HPDE6-E6E7 (cell line): Measurements from ENCODE around the gene CD47.
A peak's percentile ranks its signal among the peaks of the same experiment; 100 is the strongest.

ENCODE experiments used
- DNase-seq: peaks from one replicate; pipeline ENCODE4 v3.0.0; 2011; ENCODE audit warnings: missing footprints; ENCODE audit errors: extremely low spot score

The CD47 gene

GRCh38 chr3:108090701-108091497 is at the start of gene CD47:
TSS of gene CD47 (minus strand) at chr3:108091031. CDS start at chr3:108090908, 123 bp downstream.
- peak; percentile 96 for DNase-seq

GRCh38 chr3:108137460-108137814 is 46.6 kb upstream of the CD47 start:
- no peak for DNase-seq

GRCh38 chr3:108136561-108137459 is 46.0 kb upstream of the CD47 start:
- no peak for DNase-seq

DNA sequence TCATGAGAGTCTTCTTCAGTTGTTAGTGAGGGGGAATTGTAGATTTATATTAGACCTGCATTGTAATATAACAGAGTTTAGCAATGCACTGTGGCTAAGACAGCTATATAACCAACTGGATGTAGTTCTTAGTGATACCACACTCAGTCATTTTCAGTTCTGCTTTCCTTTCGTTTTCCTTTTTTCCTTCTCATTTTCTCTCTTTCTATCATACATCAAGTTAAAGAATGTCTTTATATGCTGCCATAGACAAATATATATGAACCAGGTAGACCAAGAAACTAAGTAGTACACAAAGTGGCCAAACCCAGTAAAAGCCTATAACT is 43.7 kb upstream of the CD47 start:
- no peak for DNase-seq

- no peak for DNase-seq
Observed at GRCh38 chr3:108133858-108134554, 43.2 kb upstream of the CD47 start.

DNA sequence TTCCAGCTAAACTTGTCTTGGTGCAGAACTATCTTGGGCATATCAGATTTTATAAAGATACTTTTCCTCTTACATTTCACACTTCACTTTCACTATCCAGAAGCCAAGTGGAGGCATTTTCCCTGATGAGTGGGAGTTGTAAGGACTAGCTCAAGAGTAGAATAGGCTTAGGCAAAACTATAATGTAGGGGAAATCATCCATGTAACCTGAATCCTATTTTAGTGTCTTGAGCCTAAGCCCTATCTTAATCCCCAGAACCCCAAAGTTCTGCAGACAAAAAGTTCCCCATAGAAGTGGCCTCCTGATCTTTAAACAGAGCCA is 42.2 kb upstream of the CD47 start:
- DNase-seq: no peak

DNA sequence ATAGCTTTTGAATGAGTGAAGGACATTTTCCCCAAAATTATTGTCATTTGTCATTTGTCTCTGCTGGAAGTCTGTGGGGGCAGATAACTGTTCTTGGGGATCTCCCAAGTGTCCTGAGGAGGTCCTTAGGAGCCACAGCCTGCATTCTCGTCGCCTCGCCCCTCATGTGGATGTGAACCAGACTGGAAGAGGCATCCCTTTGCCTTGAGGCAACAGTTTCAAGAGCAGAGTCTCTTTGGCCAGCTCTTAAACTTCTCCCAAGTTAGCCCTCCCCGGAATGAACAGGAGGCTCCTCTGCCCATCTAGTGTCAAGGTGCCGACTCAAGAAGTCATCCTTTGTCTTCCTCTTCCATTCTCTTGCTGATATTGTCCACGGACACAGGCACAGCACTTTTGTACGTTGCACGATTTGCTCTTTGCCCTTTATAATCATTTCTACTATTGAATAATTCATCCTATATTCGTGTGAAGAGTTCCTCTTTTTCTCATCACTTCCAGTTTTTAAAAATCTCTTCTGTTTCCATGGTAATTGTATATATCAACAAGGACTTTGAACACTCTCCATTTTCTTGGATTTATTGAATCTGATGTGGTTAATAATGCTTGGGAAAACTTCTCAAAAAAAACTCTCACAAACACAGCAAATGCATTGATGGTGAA is 40.8 kb upstream of the CD47 start:
- DNase-seq: peak; percentile 28

GRCh38 chr3:108130701-108131474 is 40.1 kb upstream of the CD47 start:
- DNase-seq: peak; percentile 70

GRCh38 chr3:108130236-108130635 is 39.4 kb upstream of the CD47 start:
- DNase-seq: no peak

DNA sequence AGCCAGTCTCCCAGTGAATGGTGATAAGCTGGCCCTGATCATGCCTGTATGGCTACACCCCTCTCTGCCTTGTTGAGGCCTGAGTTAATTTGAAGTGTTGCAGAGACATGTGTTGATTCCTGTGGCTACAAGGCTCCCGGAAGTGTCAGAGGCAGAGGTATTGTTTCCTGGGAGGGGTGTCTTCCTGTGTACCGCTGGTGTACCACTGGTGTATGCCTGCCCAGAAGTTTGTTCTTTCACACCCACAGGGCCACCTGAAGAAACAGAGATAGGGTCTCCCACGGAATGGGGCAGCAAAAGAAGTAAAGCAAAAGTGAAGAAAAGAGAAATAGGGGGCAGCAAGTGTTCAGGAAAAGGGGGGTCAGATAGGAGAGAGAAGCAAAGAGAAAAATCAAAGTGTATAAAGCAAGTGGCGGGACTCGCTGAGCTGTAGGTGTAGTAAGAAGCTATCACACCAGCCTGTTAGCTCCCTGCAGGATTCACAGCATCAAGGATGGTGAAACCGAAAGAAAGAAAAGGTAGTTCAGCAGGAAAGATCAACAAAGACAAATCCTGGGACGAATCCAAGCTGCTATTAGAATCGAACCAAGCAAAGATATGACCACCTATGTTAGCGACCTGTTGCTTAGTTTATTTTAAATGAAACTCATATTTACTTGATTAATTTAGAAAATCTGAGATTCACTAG is 36.6 kb upstream of the CD47 start:
- DNase-seq: peak; percentile 23

DNA sequence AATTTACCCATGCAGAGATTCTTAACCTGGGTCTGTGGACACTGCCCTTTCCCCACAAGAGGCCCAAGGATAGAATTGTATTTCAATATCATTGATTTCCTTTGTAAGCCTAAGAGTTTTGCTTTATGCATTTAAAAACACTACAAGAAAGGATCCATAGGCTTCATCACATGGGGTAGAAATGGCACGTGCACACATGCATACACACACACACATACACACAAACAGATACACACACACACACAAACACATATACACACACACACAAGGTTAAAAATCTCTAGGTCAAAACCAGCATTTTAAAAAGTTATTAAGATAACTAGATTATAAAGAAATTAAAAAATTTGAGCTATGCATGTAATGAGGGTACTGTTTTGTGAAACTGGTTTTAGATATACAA is 35.5 kb upstream of the CD47 start:
- no peak for DNase-seq

DNA sequence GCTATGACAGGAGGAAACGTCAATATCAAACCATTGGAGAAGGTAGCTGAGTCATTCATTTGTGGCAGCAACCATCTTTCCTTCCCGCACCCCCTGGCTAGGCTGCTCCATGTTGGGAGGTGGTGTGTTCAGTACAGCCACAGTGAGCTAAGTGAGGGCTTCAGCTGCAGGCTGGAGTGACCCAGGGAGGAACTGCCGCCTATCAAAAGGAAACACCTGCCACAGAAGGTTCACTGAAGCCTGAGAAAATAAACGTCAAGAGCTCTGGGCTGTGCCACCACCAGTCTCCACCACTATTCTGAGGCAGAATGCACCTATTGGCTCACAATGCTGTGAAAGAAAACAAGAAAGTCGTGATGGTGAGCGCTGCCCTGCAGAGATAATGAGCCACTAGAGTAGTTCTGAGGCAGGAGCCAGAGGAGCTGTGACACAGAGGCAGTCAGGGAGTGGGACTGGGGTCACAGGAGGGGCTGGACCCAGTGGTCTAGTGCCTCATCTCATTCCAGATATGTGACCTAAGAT is 34.8 kb upstream of the CD47 start:
- DNase-seq: no peak

- DNase-seq: no peak
Observed at GRCh38 chr3:108125153-108125543, 34.3 kb upstream of the CD47 start.

DNA sequence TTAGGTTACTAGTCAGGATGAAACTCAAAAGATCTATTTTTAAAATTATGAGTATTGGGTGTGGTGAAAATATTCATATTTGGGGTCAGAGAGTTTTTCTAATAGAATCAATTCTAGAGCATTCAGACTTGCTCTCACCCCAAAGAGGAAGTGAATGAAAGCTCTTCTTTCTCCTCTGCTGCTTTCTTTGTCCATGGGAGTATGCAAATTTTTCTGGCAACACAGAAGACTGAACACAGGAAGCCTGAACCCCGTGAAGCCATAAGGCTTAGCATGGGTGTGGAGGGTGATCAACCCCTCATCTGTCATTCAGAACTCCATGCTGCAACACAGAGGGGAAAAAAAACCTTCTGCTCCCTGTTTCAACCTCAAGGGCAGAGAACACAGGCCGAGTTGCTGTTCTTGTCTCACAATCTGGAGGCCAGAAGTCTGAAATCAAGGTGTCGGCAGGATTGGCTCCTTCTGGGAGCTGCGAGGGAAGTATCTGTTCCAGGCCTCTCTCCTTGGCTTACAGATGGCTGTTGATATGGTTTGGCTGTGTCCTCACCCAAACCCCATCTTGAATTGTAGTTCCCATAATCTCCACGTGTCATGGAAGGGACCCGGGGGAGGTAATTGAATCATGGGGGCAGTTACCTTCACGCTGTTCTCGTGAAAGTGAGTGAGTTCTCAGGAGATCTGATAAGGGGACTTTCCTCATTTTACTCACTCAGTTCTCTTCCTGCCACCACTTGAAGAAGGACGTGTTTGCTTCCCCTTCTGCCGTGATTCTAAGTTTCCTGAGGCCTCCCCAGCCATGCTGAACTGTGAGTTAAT is 33.7 kb upstream of the CD47 start:
- DNase-seq: no peak

- no peak for DNase-seq
Observed at GRCh38 chr3:108123326-108123725, 32.5 kb upstream of the CD47 start.

GRCh38 chr3:108122276-108122675 is 31.4 kb upstream of the CD47 start:
- DNase-seq: no peak

- DNase-seq: no peak
Observed at GRCh38 chr3:108119398-108120104, 28.7 kb upstream of the CD47 start.

GRCh38 chr3:108118038-108118768 is 27.4 kb upstream of the CD47 start:
- DNase-seq: no peak
